MM.1S (cell line): ENCODE data around the gene FNIP2.

ENCODE experiments used
- CTCF ChIP-seq: fragments of 300-600 bp; sonication (generic); IDR thresholded peaks from 2 replicates; pipeline ENCODE4 v1.5.1; 2016; ENCODE audit warnings: antibody characterized with exemption, low read length, mixed read lengths
- EZH2 ChIP-seq: fragments of 300-600 bp; sonication (generic); optimal IDR thresholded peaks from 2 replicates; pipeline ENCODE3; 2017; ENCODE audit warnings: low read depth, mild to moderate bottlenecking, antibody characterized with exemption, low read length, mixed read lengths
- EZH2phosphoT487 ChIP-seq: fragments of 300-600 bp; sonication (generic); IDR thresholded peaks from 2 replicates; pipeline ENCODE4 v1.6.1; 2018; ENCODE audit warnings: antibody characterized with exemption, low read length

- TF ChIP-seq CTCF (no peak), EZH2 (no peak), EZH2phosphoT487 (no peak)
Observed at GRCh38 chr4:158904815-158905214, 136.0 kb downstream of the FNIP2 start.
